ENCODE data around the gene WIPF3.

Gene WIPF3

GRCh38 chr7:29844559-29844958 lies 38.3 kb downstream of the WIPF3 start:
- Mint-ChIP-seq H3K4me1 (ENCODE audit: low read depth) (no peaks in the 10 kb centered on the region), H3K36me3 (ENCODE audit: low read depth) (no peaks in the 10 kb centered on the region), H3K27ac (no peak overlapping the region), H3K27me3 (ENCODE audit: low read depth) (peaks cover 2% of the 10 kb centered on the region), H3K9me3 (no peaks in the 10 kb centered on the region), H3K4me3 (no peak overlapping the region)
- DNase-seq (ENCODE audit: low spot score): no peak

GRCh38 chr7:29847496-29847895 lies 41.2 kb downstream of the WIPF3 start:
- Mint-ChIP-seq H3K4me1 (ENCODE audit: low read depth) (no peaks in the 10 kb centered on the region), H3K36me3 (ENCODE audit: low read depth) (no peaks in the 10 kb centered on the region), H3K27ac (no peak overlapping the region), H3K9me3 (no peaks in the 10 kb centered on the region), H3K4me3 (no peak overlapping the region), H3K27me3 (ENCODE audit: low read depth) (peaks cover 3% of the 10 kb centered on the region)
- DNase-seq (ENCODE audit: low spot score): no peak

GRCh38 chr7:29847916-29848315 lies 41.6 kb downstream of the WIPF3 start:
- no peak for DNase-seq (ENCODE audit: low spot score)
- Mint-ChIP-seq H3K27me3 (ENCODE audit: low read depth) (peaks cover 3% of the 10 kb centered on the region), H3K36me3 (ENCODE audit: low read depth) (no peaks in the 10 kb centered on the region), H3K4me1 (ENCODE audit: low read depth) (no peaks in the 10 kb centered on the region), H3K4me3 (no peak overlapping the region), H3K27ac (no peak overlapping the region), H3K9me3 (no peaks in the 10 kb centered on the region)

- no peaks in the 10 kb centered on the region for H3K36me3 Mint-ChIP-seq (ENCODE audit: low read depth)
- no peak overlapping the region for H3K4me3 Mint-ChIP-seq
- H3K4me1 Mint-ChIP-seq (ENCODE audit: low read depth): no peaks in the 10 kb centered on the region
- H3K9me3 Mint-ChIP-seq: no peaks in the 10 kb centered on the region
- H3K27ac Mint-ChIP-seq: no peak overlapping the region
- no peak for DNase-seq (ENCODE audit: low spot score)
- peaks cover 3% of the 10 kb centered on the region for H3K27me3 Mint-ChIP-seq (ENCODE audit: low read depth)
Measured at GRCh38 chr7:29848941-29849340, 42.6 kb downstream of the WIPF3 start.

GRCh38 chr7:29851487-29851886 lies 45.2 kb downstream of the WIPF3 start:
- Mint-ChIP-seq H3K4me3 (no peak overlapping the region), H3K27ac (no peak overlapping the region), H3K4me1 (ENCODE audit: low read depth) (no peaks in the 10 kb centered on the region), H3K27me3 (ENCODE audit: low read depth) (peaks cover 3% of the 10 kb centered on the region), H3K36me3 (ENCODE audit: low read depth) (no peaks in the 10 kb centered on the region), H3K9me3 (no peaks in the 10 kb centered on the region)
- DNase-seq (ENCODE audit: low spot score): no peak

- H3K27me3 Mint-ChIP-seq (ENCODE audit: low read depth): peaks cover 3% of the 10 kb centered on the region
Measured at GRCh38 chr7:29852457-29852856, 46.1 kb downstream of the WIPF3 start.

GRCh38 chr7:29853072-29853471 lies 46.8 kb downstream of the WIPF3 start:
- no peaks in the 10 kb centered on the region for H3K4me1 Mint-ChIP-seq (ENCODE audit: low read depth)
- H3K27me3 Mint-ChIP-seq (ENCODE audit: low read depth): peaks cover 3% of the 10 kb centered on the region
- H3K36me3 Mint-ChIP-seq (ENCODE audit: low read depth): no peaks in the 10 kb centered on the region
- H3K27ac Mint-ChIP-seq: no peak overlapping the region
- H3K4me3 Mint-ChIP-seq: no peak overlapping the region
- no peaks in the 10 kb centered on the region for H3K9me3 Mint-ChIP-seq
- DNase-seq (ENCODE audit: low spot score): no peak

More at GRCh38 chr7:29852457-29852856, 46.1 kb downstream of the WIPF3 start:
- Mint-ChIP-seq H3K36me3 (ENCODE audit: low read depth) (no peaks in the 10 kb centered on the region), H3K27ac (no peak overlapping the region), H3K9me3 (no peaks in the 10 kb centered on the region), H3K4me3 (no peak overlapping the region), H3K4me1 (ENCODE audit: low read depth) (no peaks in the 10 kb centered on the region)
- no peak for DNase-seq (ENCODE audit: low spot score)

- DNase-seq (ENCODE audit: low spot score): no peak
- H3K27me3 Mint-ChIP-seq (ENCODE audit: low read depth): peaks cover 3% of the 10 kb centered on the region
- no peaks in the 10 kb centered on the region for H3K4me1 Mint-ChIP-seq (ENCODE audit: low read depth)
- H3K27ac Mint-ChIP-seq: no peak overlapping the region
- H3K4me3 Mint-ChIP-seq: no peak overlapping the region
- H3K9me3 Mint-ChIP-seq: no peaks in the 10 kb centered on the region
- no peaks in the 10 kb centered on the region for H3K36me3 Mint-ChIP-seq (ENCODE audit: low read depth)
Measured at GRCh38 chr7:29853789-29854188, 47.5 kb downstream of the WIPF3 start.

GRCh38 chr7:29854257-29854938 lies 48.1 kb downstream of the WIPF3 start:
- H3K36me3 Mint-ChIP-seq (ENCODE audit: low read depth): no peaks in the 10 kb centered on the region
- no peaks in the 10 kb centered on the region for H3K9me3 Mint-ChIP-seq
- H3K4me1 Mint-ChIP-seq (ENCODE audit: low read depth): no peaks in the 10 kb centered on the region
- H3K27me3 Mint-ChIP-seq (ENCODE audit: low read depth): peaks cover 6% of the 10 kb centered on the region
- no peak overlapping the region for H3K4me3 Mint-ChIP-seq
- H3K27ac Mint-ChIP-seq: no peak overlapping the region
- no peak for DNase-seq (ENCODE audit: low spot score)

- H3K9me3 Mint-ChIP-seq: no peaks in the 10 kb centered on the region
- no peak for DNase-seq (ENCODE audit: low spot score)
- no peaks in the 10 kb centered on the region for H3K4me1 Mint-ChIP-seq (ENCODE audit: low read depth)
- no peak overlapping the region for H3K4me3 Mint-ChIP-seq
- no peak overlapping the region for H3K27ac Mint-ChIP-seq
- no peaks in the 10 kb centered on the region for H3K36me3 Mint-ChIP-seq (ENCODE audit: low read depth)
- peaks cover 3% of the 10 kb centered on the region for H3K27me3 Mint-ChIP-seq (ENCODE audit: low read depth)
Measured at GRCh38 chr7:29857654-29858053, 51.3 kb downstream of the WIPF3 start.

- Mint-ChIP-seq H3K27me3 (ENCODE audit: low read depth) (peaks cover 5% of the 10 kb centered on the region), H3K4me1 (ENCODE audit: low read depth) (no peaks in the 10 kb centered on the region), H3K27ac (no peak overlapping the region), H3K4me3 (no peak overlapping the region), H3K36me3 (ENCODE audit: low read depth) (no peaks in the 10 kb centered on the region), H3K9me3 (no peaks in the 10 kb centered on the region)
- DNase-seq (ENCODE audit: low spot score): no peak
Measured at GRCh38 chr7:29858191-29858951, 52.1 kb downstream of the WIPF3 start.

GRCh38 chr7:29859104-29859503 lies 52.8 kb downstream of the WIPF3 start:
- H3K4me3 Mint-ChIP-seq: no peak overlapping the region
- H3K9me3 Mint-ChIP-seq: no peaks in the 10 kb centered on the region
- H3K27me3 Mint-ChIP-seq (ENCODE audit: low read depth): peaks cover 5% of the 10 kb centered on the region
- H3K27ac Mint-ChIP-seq: no peak overlapping the region
- H3K4me1 Mint-ChIP-seq (ENCODE audit: low read depth): no peaks in the 10 kb centered on the region
- H3K36me3 Mint-ChIP-seq (ENCODE audit: low read depth): no peaks in the 10 kb centered on the region
- no peak for DNase-seq (ENCODE audit: low spot score)

- Mint-ChIP-seq H3K36me3 (ENCODE audit: low read depth) (no peaks in the 10 kb centered on the region), H3K4me1 (ENCODE audit: low read depth) (no peaks in the 10 kb centered on the region), H3K4me3 (no peak overlapping the region), H3K27ac (no peak overlapping the region), H3K27me3 (ENCODE audit: low read depth) (peaks cover 5% of the 10 kb centered on the region), H3K9me3 (no peaks in the 10 kb centered on the region)
- no peak for DNase-seq (ENCODE audit: low spot score)
Measured at GRCh38 chr7:29859524-29860185, 53.3 kb downstream of the WIPF3 start.

- peaks cover 5% of the 10 kb centered on the region for H3K27me3 Mint-ChIP-seq (ENCODE audit: low read depth)
- no peaks in the 10 kb centered on the region for H3K4me1 Mint-ChIP-seq (ENCODE audit: low read depth)
- no peaks in the 10 kb centered on the region for H3K36me3 Mint-ChIP-seq (ENCODE audit: low read depth)
- DNase-seq (ENCODE audit: low spot score): no peak
- no peaks in the 10 kb centered on the region for H3K9me3 Mint-ChIP-seq
- no peak overlapping the region for H3K27ac Mint-ChIP-seq
- no peak overlapping the region for H3K4me3 Mint-ChIP-seq
Measured at GRCh38 chr7:29860186-29860585, 53.9 kb downstream of the WIPF3 start.
